OCI-LY3 (cell line): ENCODE data around the gene PRDX5.
"Not testable (repeated sequence)": the region's sequence is repeated elsewhere in the genome, so short reads cannot be mapped to it uniquely, and the experiment has no call there.

Source experiments
- H2AFZ ChIP-seq: fragments of 200-600, 300-600 bp; shearing (Covaris generic); 2 replicates; pipeline ENCODE4 v1.6.0; 2014; ENCODE audit warnings: antibody characterized with exemption, low read depth, low read length
- H3K27ac ChIP-seq: fragments of 200-600, 300-600 bp; sonication (generic); 2 replicates; pipeline ENCODE4 v1.5.1; 2014; ENCODE audit warnings: mild to moderate bottlenecking, low read length, moderate library complexity, mixed read lengths
- H3K27me3 ChIP-seq: fragments of 200-600, 300-600 bp; sonication (generic); 2 replicates; pipeline ENCODE4 v1.6.1; 2014; ENCODE audit warnings: low read depth, low read length, mixed read lengths
- H3K36me3 ChIP-seq: fragments of 200-600, 300-600 bp; sonication (generic); replicated peaks from 2 replicates; pipeline ENCODE3; 2014; ENCODE audit warnings: low read depth, low read length, mixed read lengths
- H3K4me1 ChIP-seq: fragments of 300-600, 200-600 bp; sonication (generic); 2 replicates; pipeline ENCODE4 v1.6.1; 2014; ENCODE audit warnings: low read length, mixed read lengths
- H3K4me2 ChIP-seq: fragments of 200-600, 300-600 bp; sonication (generic); 2 replicates; pipeline ENCODE4 v1.6.1; 2014; ENCODE audit warnings: low read length, mixed read lengths
- H3K4me3 ChIP-seq: fragments of 300-600, 200-600 bp; sonication (generic); 2 replicates; pipeline ENCODE4 v1.5.1; 2014; ENCODE audit warnings: antibody characterized with exemption, mild to moderate bottlenecking, low read length, moderate library complexity
- H3K79me2 ChIP-seq: fragments of 300-600, 200-600 bp; shearing (Covaris generic); 2 replicates; pipeline ENCODE4 v1.6.1; 2014; ENCODE audit warnings: mild to moderate bottlenecking, low read length, mixed read lengths
- H3K9ac ChIP-seq: fragments of 300-600, 200-600 bp; shearing (Covaris generic); 2 replicates; pipeline ENCODE4 v1.6.0; 2014; ENCODE audit warnings: mild to moderate bottlenecking, low read length, moderate library complexity
- H3K9me3 ChIP-seq: fragments of 200-600, 300-600 bp; shearing (Covaris generic); 2 replicates; pipeline ENCODE4 v1.6.1; 2014; ENCODE audit warnings: low read length, mixed read lengths; ENCODE audit not compliant: insufficient read depth
- H4K20me1 ChIP-seq: fragments of 200-600, 300-600 bp; sonication (generic); 2 replicates; pipeline ENCODE4 v1.6.1; 2016; ENCODE audit warnings: low read length, mixed read lengths; ENCODE audit not compliant: insufficient read depth
- EZH2phosphoT487 ChIP-seq: fragments of 200-600 bp; shearing (Covaris generic); IDR thresholded peaks from 2 replicates; pipeline ENCODE4 v1.6.1; 2018; ENCODE audit warnings: antibody characterized with exemption, mixed run types, low read depth
- TF ChIP-seq, protein P1 (sequence below): fragments of 200-600, 300-600 bp; sonication (generic); IDR thresholded peaks from 2 replicates; pipeline ENCODE4 v1.5.1; 2014; ENCODE audit warnings: antibody characterized with exemption, low read length, low read depth

Gene PRDX5

DNA sequence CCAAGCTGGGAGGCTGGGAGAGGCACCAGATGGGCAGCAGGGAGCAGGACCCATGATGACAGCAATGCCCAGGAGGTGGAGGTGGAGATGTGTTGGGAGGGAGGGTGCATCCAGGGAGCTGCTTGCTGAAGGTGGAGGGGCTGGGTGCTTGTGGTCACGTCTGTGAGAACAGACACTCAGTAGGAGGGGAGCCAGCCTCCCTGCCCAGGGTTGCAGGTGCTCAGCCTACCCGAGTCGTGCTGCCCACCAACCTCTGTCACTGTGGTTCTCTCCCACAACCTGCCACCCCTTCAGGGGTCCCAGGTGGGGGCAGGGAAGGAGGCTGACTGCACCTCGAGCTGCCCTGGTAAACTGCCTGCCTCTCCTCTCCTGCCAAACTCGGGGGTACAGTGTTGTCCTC is 5.5 kb downstream of the PRDX5 start:
- Histone ChIP-seq H3K27ac (no peak overlapping the region), H3K79me2 (peaks cover 8% of the 10 kb centered on the region; the same call in 1 of the 2 replicates), H3K4me1 (peaks cover 6% of the 10 kb centered on the region), H3K9ac (no peak overlapping the region), H3K9me3 (no peaks in the 10 kb centered on the region), H3K36me3 (peaks cover 13% of the 10 kb centered on the region), H3K27me3 (no peaks in the 10 kb centered on the region), H3K4me2 (no peak overlapping the region), H2AFZ (no peak overlapping the region), H4K20me1 (no peaks in the 10 kb centered on the region), H3K4me3 (no peak overlapping the region)
- no peak for TF ChIP-seq EZH2phosphoT487
- TF ChIP-seq, protein P1, sequence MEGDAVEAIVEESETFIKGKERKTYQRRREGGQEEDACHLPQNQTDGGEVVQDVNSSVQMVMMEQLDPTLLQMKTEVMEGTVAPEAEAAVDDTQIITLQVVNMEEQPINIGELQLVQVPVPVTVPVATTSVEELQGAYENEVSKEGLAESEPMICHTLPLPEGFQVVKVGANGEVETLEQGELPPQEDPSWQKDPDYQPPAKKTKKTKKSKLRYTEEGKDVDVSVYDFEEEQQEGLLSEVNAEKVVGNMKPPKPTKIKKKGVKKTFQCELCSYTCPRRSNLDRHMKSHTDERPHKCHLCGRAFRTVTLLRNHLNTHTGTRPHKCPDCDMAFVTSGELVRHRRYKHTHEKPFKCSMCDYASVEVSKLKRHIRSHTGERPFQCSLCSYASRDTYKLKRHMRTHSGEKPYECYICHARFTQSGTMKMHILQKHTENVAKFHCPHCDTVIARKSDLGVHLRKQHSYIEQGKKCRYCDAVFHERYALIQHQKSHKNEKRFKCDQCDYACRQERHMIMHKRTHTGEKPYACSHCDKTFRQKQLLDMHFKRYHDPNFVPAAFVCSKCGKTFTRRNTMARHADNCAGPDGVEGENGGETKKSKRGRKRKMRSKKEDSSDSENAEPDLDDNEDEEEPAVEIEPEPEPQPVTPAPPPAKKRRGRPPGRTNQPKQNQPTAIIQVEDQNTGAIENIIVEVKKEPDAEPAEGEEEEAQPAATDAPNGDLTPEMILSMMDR = no peak

DNA sequence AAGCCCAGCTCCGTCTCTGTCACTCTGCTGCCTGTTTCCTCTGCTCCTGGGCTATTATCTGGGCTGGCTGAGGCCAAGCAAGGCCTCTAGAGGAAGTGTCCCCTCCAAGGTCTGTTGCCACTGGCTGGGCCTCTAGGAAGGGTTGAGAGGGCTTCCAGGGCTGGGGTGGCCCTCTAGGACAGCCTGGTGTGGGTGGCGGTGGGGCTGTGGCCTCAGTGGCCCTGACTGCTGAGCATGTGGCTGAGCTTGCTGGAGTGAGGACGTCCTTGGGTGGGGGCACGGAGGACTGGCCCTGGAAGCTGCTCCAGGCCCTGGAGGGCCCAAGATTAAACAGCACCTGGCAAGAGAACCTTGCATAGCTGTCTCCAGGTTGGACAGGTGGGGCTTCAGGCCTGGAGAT is 6.1 kb downstream of the PRDX5 start:
- not testable (repeated sequence) for H3K4me1 ChIP-seq, H4K20me1 ChIP-seq, H3K9me3 ChIP-seq, H3K9ac ChIP-seq, H3K27me3 ChIP-seq, H3K79me2 ChIP-seq, H3K4me2 ChIP-seq, H3K4me3 ChIP-seq, H3K27ac ChIP-seq, H2AFZ ChIP-seq
- H3K36me3 ChIP-seq = peaks cover 13% of the 10 kb centered on the region

DNA sequence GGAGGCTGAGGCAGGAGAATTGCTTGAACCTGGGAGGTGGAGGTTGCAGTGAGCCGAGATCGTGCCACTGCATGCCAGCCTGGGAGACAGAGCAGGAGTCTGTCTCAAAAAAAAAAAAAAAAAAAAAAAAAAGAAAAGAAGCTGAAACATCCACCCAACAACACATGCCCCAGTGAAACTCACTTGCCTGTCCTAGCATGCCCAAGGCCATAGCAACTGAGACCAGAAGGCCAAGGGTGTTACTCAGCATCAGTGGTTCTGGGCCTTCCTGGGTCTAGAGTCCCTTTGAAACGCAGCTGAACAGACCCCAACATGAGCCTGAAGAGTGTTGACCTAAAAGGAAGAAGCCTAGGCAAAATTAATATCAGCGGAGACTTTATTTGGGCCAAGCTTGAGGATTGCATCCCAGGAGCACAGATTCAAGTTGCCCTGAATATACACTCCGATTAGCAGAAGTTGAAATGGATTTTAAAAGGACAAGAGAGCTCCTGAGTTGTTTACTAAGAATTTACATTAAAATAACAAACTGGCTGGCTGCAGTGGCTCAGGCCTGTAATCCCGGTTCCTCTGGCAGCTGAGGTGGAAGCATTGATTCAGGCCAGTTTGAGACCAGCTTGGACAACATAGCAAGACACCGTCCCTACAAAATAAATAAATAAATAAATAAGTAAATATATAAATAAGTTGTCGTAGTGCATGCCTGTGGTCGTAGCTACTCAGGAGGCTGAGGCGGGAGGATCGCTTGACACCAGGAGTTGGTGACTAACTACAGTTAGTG is 7.0 kb downstream of the PRDX5 start:
- H3K27ac ChIP-seq = no peak overlapping the region
- H3K9ac ChIP-seq = no peak overlapping the region
- peaks cover 13% of the 10 kb centered on the region for H3K36me3 ChIP-seq
- no peaks in the 10 kb centered on the region for H3K27me3 ChIP-seq
- no peak overlapping the region for H3K4me2 ChIP-seq
- H3K9me3 ChIP-seq = no peaks in the 10 kb centered on the region
- no peak overlapping the region for H2AFZ ChIP-seq
- H3K4me1 ChIP-seq = no peaks in the 10 kb centered on the region
- TF ChIP-seq, protein P1 = no peak
- no peak for TF ChIP-seq EZH2phosphoT487
- H3K4me3 ChIP-seq = no peak overlapping the region
- no peaks in the 10 kb centered on the region for H3K79me2 ChIP-seq
- H4K20me1 ChIP-seq = no peaks in the 10 kb centered on the region

DNA sequence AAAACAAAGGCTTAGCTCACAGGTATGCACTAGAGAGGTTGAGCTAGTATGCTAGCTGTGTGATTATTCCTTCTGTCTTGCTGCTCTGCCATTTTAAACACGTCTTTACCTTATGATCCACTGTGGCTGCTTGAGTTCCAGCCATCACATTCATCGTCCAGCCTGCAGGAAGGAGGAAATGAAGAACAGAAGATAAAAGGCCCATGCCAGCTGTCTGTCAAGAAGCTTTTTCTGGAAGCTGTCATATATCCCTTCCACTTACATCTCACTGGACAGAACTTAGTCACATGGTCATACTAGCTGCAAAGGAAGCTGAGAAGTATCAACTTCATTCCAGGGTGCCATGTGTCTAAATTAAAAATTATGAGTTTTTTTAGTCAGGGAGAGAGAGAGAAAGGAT is 9.5 kb downstream of the PRDX5 start:
- Histone ChIP-seq H4K20me1 (no peaks in the 10 kb centered on the region), H3K4me3 (no peak overlapping the region), H3K79me2 (no peaks in the 10 kb centered on the region), H3K4me2 (no peak overlapping the region), H3K9me3 (no peaks in the 10 kb centered on the region), H3K27ac (no peak overlapping the region), H2AFZ (no peak overlapping the region), H3K9ac (no peak overlapping the region), H3K27me3 (no peaks in the 10 kb centered on the region), H3K4me1 (peaks cover 12% of the 10 kb centered on the region), H3K36me3 (peaks cover 6% of the 10 kb centered on the region)
- no peak for TF ChIP-seq EZH2phosphoT487
- TF ChIP-seq, protein P1 = no peak
